Activated naive CD4-positive, alpha-beta T cell (primary cell): Measurements from ENCODE around the gene GRAMD4.
"Not testable (repeated sequence)": the region's sequence is repeated elsewhere in the genome, so short reads cannot be mapped to it uniquely, and the experiment has no call there.

Source experiments
- DNase-seq, 4 experiments: peaks; one replicate each; lab custom pipeline; 2025; lab: John Stamatoyannopoulos, UW

The GRAMD4 gene

GRCh38 chr22:46619240-46619829, 851 bp upstream of the GRAMD4 start:
- no peak for DNase-seq

GRCh38 chr22:46620588-46621242, 529 bp downstream of the GRAMD4 start:
- DNase-seq, result no peak

GRCh38 chr22:46621243-46621930, 1.2 kb downstream of the GRAMD4 start:
- not testable (repeated sequence) for DNase-seq

- DNase-seq, result no peak
Measured at GRCh38 chr22:46622081-46622521, 1.9 kb downstream of the GRAMD4 start.

- DNase-seq, result no peak
Measured at GRCh38 chr22:46625113-46625842, 5.1 kb downstream of the GRAMD4 start.

- no peak for DNase-seq
Measured at GRCh38 chr22:46625843-46626349, 5.7 kb downstream of the GRAMD4 start.

GRCh38 chr22:46626356-46626755, 6.2 kb downstream of the GRAMD4 start:
- DNase-seq, result no peak

- no peak for DNase-seq
Measured at GRCh38 chr22:46626911-46627805, 7.0 kb downstream of the GRAMD4 start.

- no peak for DNase-seq
Measured at GRCh38 chr22:46627806-46628482, 7.8 kb downstream of the GRAMD4 start.

- no peak for DNase-seq
Measured at GRCh38 chr22:46628756-46629155, 8.6 kb downstream of the GRAMD4 start.

- no peak for DNase-seq
Measured at GRCh38 chr22:46629291-46629690, 9.1 kb downstream of the GRAMD4 start.

GRCh38 chr22:46631113-46631512, 10.9 kb downstream of the GRAMD4 start:
- no peak for DNase-seq

- DNase-seq, result no peak
Measured at GRCh38 chr22:46632646-46633249, 12.6 kb downstream of the GRAMD4 start.

GRCh38 chr22:46633334-46633890, 13.2 kb downstream of the GRAMD4 start:
- DNase-seq, result no peak

GRCh38 chr22:46634011-46634699, 14.0 kb downstream of the GRAMD4 start:
- no peak for DNase-seq

- DNase-seq, result not testable (repeated sequence)
Measured at GRCh38 chr22:46634973-46635685, 14.9 kb downstream of the GRAMD4 start.

GRCh38 chr22:46635756-46636155, 15.6 kb downstream of the GRAMD4 start:
- no peak for DNase-seq

- DNase-seq, result no peak
Measured at GRCh38 chr22:46636221-46637002, 16.2 kb downstream of the GRAMD4 start.
